Lower leg skin (tissue), 4 donors: ENCODE data around the gene CTNND2. TPM values are rescaled to one million over a fixed set of nuclear protein-coding genes. Genes with fewer than 3 reads are reported as not detected.

Source experiments
- DNase-seq, 2 donors: peaks; one replicate each; pipeline ENCODE4 v3.0.0-alpha.2; 2019; ENCODE audit warnings: low spot score in 2 of 2
- H3K4me3 ChIP-seq: fragments of 200-600 bp; sonication (generic); 2 replicates; pipeline ENCODE4 v1.5.1; 2017; ENCODE audit warnings: mild to moderate bottlenecking, low read depth; ENCODE audit not compliant: poor library complexity, severe bottlenecking
- POLR2A ChIP-seq, 2 donors: fragments of 450-650 bp; IDR thresholded peaks; one replicate each; pipeline ENCODE4 v1.6.1; 2016 to 2017; ENCODE audit warnings: antibody characterized with exemption in 2 of 2, mild to moderate bottlenecking in 1 of 2, moderate library complexity in 1 of 2
- WGBS, 2 donors: methylation state at CpG; one replicate each; pipeline ENCODE4 v1.1.5; 2018; 5-methylcytosine and 5-hydroxymethylcytosine counted together
- intact Hi-C: fragments of 100-400 bp; cut with DNase I; formaldehyde crosslinking; loops from one replicate; pipeline ENCODE4 v1.15.0; 2023; ENCODE audit warnings: low total_unique reads
- total RNA-seq, 4 donors: library from RNA; depleted of rRNA; stranded (reverse); fragments of >200 nt; gene quantifications; one replicate each; pipeline ENCODE4 v1.1.0, GENCODE V29; 2016
- TF ChIP-seq, protein P1 (sequence below), 3 donors: fragments of 450-650 bp; IDR thresholded peaks; one replicate each; pipeline ENCODE4 v1.5.1; 2016; ENCODE audit warnings: antibody characterized with exemption in 3 of 3, mild to moderate bottlenecking in 3 of 3, moderate library complexity in 2 of 3

The CTNND2 gene
- total RNA-seq, 4 donors from 2014 or later, result 0.21 to 2.9 (median 0.55) TPM

DNA sequence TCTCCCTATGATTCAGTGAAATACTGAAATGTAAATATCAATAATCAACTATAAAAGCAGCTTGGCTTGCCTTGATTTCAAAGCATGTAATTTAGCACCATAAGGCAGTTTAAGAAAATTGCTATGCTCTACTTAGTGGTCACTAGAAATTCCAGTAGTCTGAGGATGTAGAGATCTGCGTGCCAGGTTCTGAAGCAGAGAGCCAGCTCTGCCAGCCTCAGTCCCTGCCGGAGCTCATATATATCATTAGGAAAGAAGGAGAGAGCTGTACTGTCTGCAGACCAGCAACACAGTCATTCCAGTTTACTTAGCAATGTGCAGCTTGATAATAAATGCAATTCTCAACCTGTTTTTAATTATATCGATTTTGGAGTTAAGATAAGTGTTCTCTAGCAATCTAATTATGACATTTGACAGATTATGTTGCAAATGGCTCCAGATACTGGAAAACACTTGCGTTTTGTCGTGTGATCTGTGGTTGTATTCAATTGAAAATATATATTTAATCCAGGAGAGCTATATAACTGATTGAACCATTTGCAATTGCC, 540.5 kb downstream of the CTNND2 start:
- no peak for TF ChIP-seq POLR2A (IDR thresholded peaks at IDR 0.05)
- TF ChIP-seq, protein P1, sequence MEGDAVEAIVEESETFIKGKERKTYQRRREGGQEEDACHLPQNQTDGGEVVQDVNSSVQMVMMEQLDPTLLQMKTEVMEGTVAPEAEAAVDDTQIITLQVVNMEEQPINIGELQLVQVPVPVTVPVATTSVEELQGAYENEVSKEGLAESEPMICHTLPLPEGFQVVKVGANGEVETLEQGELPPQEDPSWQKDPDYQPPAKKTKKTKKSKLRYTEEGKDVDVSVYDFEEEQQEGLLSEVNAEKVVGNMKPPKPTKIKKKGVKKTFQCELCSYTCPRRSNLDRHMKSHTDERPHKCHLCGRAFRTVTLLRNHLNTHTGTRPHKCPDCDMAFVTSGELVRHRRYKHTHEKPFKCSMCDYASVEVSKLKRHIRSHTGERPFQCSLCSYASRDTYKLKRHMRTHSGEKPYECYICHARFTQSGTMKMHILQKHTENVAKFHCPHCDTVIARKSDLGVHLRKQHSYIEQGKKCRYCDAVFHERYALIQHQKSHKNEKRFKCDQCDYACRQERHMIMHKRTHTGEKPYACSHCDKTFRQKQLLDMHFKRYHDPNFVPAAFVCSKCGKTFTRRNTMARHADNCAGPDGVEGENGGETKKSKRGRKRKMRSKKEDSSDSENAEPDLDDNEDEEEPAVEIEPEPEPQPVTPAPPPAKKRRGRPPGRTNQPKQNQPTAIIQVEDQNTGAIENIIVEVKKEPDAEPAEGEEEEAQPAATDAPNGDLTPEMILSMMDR (IDR thresholded peaks at IDR 0.05), result no peak
- DNase-seq, result no peak
- H3K4me3 ChIP-seq, result no peak overlapping the region
- intact Hi-C loops, result no loop called here
- WGBS, 2 donors, result 64 to 68% methylated on average over 5 of the region's 5 CpGs

DNA sequence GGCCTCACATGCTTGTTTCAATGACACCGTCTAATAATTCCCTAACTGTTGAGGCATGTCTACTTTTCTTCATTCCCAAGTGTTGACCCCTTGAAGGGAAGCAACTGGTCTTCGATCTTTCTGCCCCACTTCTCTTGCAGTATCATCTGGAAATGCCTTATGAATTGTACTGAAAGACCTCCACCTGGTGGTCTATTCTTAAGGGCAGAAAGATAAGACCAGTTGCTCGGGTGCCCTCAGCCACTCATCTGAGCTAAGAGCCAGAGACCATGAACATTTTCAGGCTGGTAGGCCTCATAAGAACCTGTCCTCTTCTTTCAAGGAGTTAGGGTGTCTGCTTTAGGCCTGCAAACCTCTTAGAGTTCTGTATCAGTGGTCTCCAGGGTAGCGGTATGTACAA, 542.5 kb downstream of the CTNND2 start:
- H3K4me3 ChIP-seq, result no peak overlapping the region
- WGBS, 2 donors, result 69 to 79% methylated on average over 4 of the region's 4 CpGs
- DNase-seq, result no peak
- TF ChIP-seq POLR2A (IDR thresholded peaks at IDR 0.05), result no peak
- TF ChIP-seq, protein P1 (IDR thresholded peaks at IDR 0.05), result no peak
- intact Hi-C loops, result no loop called here

DNA sequence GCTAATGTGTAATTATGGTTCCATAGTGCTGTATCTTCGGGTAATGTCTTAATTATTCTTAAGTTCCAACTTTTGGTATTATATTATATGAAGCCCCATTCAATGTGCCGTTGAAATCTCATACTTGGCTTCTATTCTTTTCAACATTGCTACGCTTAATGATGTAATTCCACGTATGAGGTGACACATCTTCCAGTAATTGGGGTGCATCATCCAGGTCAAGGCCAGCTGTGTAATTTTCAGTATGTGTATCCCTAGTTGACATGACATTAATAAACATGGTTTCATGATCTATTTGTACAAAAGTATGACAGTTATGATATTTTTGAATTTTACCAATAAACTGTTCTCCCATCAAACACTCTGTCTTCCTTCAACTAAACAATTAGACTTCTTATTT, 546.3 kb downstream of the CTNND2 start:
- DNase-seq, result no peak
- H3K4me3 ChIP-seq, result no peak overlapping the region
- intact Hi-C loops, result no loop called here
- WGBS, 2 donors, result 57 to 75% methylated on average over 4 of the region's 4 CpGs
- TF ChIP-seq POLR2A (IDR thresholded peaks at IDR 0.05), result no peak
- TF ChIP-seq, protein P1 (IDR thresholded peaks at IDR 0.05), result no peak

DNA sequence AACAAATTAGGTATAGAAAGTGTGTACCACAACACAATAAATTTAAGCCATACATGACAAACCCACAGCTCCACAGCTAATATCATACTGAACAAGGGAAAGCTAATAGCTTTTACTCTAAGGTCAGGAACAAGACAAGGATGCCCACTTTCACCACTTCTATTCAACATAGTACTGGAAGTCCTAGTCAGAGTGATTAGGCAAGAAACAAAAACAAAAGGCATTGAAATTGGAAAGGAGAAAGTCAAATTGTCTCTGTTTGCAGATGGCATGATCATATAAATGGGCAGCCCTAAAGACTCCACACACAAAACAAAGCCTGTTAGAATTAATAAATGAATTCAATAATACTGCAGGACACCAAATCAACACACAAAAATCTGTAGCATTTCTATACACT, 548.8 kb downstream of the CTNND2 start:
- H3K4me3 ChIP-seq, result no peak overlapping the region
- TF ChIP-seq, protein P1 (IDR thresholded peaks at IDR 0.05), result no peak
- no peak for TF ChIP-seq POLR2A (IDR thresholded peaks at IDR 0.05)
- no peak for DNase-seq
- intact Hi-C loops, result no loop called here

DNA sequence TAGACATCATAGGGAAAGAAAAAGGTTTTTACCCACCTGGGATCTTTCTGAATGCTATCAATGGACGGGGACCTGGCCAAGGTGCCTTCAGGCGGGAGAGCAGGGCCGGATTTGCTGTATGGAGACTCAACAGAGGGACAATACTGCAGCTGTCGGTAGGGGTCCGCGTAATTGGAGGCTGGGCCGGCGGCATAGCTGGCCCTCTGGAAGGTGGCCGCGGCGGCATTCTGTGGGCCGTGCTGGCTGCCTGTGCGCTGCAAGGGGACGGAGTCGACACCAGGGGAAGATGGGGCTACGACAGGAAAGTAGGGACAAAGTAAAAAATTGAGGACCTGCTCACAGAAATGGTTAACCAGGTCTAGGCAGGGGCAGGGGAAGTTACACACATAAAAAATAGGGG, 557.9 kb downstream of the CTNND2 start:
- no peak for DNase-seq
- no peak for TF ChIP-seq POLR2A (IDR thresholded peaks at IDR 0.05)
- TF ChIP-seq, protein P1 (IDR thresholded peaks at IDR 0.05), result no peak
- no peak overlapping the region for H3K4me3 ChIP-seq
- intact Hi-C loops, result no loop called here
- WGBS, 2 donors, result 73 to 75% methylated on average over 16 of the region's 16 CpGs
